Mesothelial cell of epicardium (in vitro differentiated cells): ENCODE results near the gene DDX47. TPM values are rescaled to one million over a fixed set of nuclear protein-coding genes. Genes with fewer than 3 reads are reported as not detected.
A peak's percentile ranks its signal among the peaks of the same experiment; 100 is the strongest.

Experiments used
- DNase-seq, 2 experiments: peaks; one replicate each; pipeline ENCODE4 v3.0.0; 2021; ENCODE audit warnings: low spot score in 2 of 2; ENCODE audit not compliant: unreplicated experiment in 2 of 2
- H3K27ac Mint-ChIP-seq: 2 replicates; pipeline ENCODE4 v1.8.0; 2021; ENCODE audit warnings: mixed read lengths
- H3K27me3 Mint-ChIP-seq: 2 replicates; pipeline ENCODE4 v1.8.0; 2021; ENCODE audit warnings: low read depth, mixed read lengths
- H3K36me3 Mint-ChIP-seq: 2 replicates; pipeline ENCODE4 v1.8.0; 2021; ENCODE audit warnings: mixed read lengths
- H3K4me1 Mint-ChIP-seq: 2 replicates; pipeline ENCODE4 v1.8.0; 2021; ENCODE audit warnings: mixed read lengths
- H3K4me3 Mint-ChIP-seq: 2 replicates; pipeline ENCODE4 v1.8.0; 2021; ENCODE audit warnings: mild to moderate bottlenecking, moderate library complexity, mixed read lengths
- H3K9me3 Mint-ChIP-seq: 2 replicates; pipeline ENCODE4 v1.8.0; 2021; ENCODE audit warnings: mixed read lengths
- CTCF ChIP-seq: fragments of 200-600 bp; sonication (generic); IDR thresholded peaks from one replicate; pipeline ENCODE4 v1.5.0; 2021; ENCODE audit warnings: antibody characterized with exemption; ENCODE audit not compliant: unreplicated experiment
- total RNA-seq: library from RNA; stranded (reverse); gene quantifications from 3 replicates; pipeline ENCODE4 v1.2.1, GENCODE V29; 2021

DDX47 gene
- total RNA-seq, 1 donor from 2014 or later = 70.8 TPM

GRCh38 chr12:12823811-12824210, 10.7 kb downstream of the DDX47 start:
- H3K36me3 Mint-ChIP-seq = peaks cover 54% of the 10 kb centered on the region
- DNase-seq = no peak
- no peak for TF ChIP-seq CTCF
- H3K27ac Mint-ChIP-seq = peak overlapping the region; percentile 84
- no peaks in the 10 kb centered on the region for H3K9me3 Mint-ChIP-seq
- H3K4me1 Mint-ChIP-seq = peaks cover 20% of the 10 kb centered on the region
- H3K27me3 Mint-ChIP-seq = no peaks in the 10 kb centered on the region
- no peak overlapping the region for H3K4me3 Mint-ChIP-seq

- no peaks in the 10 kb centered on the region for H3K9me3 Mint-ChIP-seq
- DNase-seq = no peak
- H3K27me3 Mint-ChIP-seq = no peaks in the 10 kb centered on the region
- H3K36me3 Mint-ChIP-seq = peaks cover 26% of the 10 kb centered on the region
- no peak for TF ChIP-seq CTCF
- H3K4me3 Mint-ChIP-seq = no peak overlapping the region
- peaks cover 27% of the 10 kb centered on the region for H3K4me1 Mint-ChIP-seq
- peak overlapping the region; percentile 89 for H3K27ac Mint-ChIP-seq
These were observed 22.4 kb downstream of the DDX47 start for GRCh38 chr12:12835378-12836146.

DNA sequence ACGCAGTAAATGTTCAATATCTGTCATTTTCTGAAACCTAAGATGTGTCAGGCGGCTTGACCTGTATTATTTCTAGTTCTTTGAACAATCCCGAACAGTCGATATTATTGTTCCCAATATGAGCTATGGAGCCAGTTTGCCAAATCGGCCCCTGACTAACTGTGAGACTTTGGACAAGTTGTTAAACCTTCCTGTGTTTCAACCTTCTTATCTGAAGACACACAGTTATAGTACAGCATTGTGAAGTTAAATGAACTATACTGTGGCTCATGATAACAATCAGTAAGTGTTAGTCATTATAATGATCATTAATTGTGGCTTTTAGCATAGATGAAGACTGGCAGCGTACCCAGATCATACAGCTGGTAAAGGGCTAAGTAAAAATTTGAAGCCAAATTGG, 23.4 kb downstream of the DDX47 start:
- H3K4me3 Mint-ChIP-seq = no peak overlapping the region
- H3K4me1 Mint-ChIP-seq = peaks cover 27% of the 10 kb centered on the region
- no peaks in the 10 kb centered on the region for H3K9me3 Mint-ChIP-seq
- no peak for TF ChIP-seq CTCF
- peaks cover 24% of the 10 kb centered on the region for H3K36me3 Mint-ChIP-seq
- peak overlapping the region; percentile 76 for H3K27ac Mint-ChIP-seq
- DNase-seq = no peak
- H3K27me3 Mint-ChIP-seq = no peaks in the 10 kb centered on the region

DNA sequence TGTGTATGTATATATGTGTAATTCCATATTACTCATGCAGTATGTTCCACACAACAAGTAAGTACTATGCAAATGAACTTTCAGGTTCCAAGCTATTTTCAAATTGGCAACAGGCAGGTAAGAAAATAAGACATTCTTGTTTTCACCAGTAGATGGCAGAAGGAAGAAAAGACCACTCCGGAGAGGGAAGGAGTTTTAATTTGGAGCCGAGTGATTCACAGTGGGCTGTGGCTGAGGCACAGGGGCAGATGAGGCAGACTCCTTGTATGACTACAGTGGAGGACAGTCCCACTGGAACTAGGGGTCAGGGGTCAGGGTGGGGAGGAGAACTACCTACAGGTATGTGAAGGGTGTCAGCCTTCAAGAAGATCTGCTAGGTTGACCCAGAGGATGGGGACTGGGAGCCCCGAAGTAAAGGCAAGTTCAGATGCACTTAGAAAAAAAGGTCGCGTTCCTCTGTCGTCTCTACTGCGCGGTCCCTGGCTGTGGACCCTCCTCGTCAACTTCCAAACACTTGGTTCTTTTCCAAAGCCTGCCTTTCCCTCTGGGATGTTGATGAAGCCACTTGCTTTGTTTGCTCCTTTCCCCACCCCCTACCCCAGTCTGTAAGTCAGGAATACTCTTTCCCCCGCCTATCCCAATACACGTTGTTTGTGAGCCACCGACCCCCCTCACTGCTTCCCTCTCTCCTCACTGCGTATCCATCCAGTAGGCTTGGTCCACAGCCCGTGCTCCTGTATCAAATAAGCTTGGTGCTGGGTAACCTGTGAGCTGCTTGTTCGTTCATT, 24.1 kb downstream of the DDX47 start:
- H3K9me3 Mint-ChIP-seq = no peaks in the 10 kb centered on the region
- peaks cover 19% of the 10 kb centered on the region for H3K36me3 Mint-ChIP-seq
- DNase-seq = peak in 1 of 2 experiments; percentile 21
- TF ChIP-seq CTCF = peak; percentile 62
- H3K27me3 Mint-ChIP-seq = no peaks in the 10 kb centered on the region
- H3K27ac Mint-ChIP-seq = peak overlapping the region; percentile 47
- peaks cover 27% of the 10 kb centered on the region for H3K4me1 Mint-ChIP-seq
- no peak overlapping the region for H3K4me3 Mint-ChIP-seq

DNA sequence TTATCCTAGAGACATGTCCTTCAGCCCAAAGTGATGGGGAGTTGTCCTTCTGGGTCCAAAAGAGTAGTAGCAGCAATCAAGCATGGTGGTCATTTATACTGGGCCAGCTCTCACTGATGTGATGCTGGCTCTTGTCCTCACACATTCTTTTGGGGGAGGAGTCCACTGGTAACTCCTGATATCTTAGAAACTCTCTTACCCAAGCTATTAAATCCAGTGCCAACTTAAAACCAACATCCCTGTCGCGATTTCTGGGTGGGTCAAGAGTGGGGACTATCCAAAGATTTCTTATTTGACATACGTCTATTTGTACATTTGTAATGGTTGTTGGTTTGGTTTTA, 24.6 kb downstream of the DDX47 start:
- DNase-seq = no peak
- H3K4me1 Mint-ChIP-seq = peaks cover 27% of the 10 kb centered on the region
- H3K27ac Mint-ChIP-seq = peak overlapping the region; percentile 47
- no peak overlapping the region for H3K4me3 Mint-ChIP-seq
- TF ChIP-seq CTCF = no peak
- no peaks in the 10 kb centered on the region for H3K9me3 Mint-ChIP-seq
- H3K36me3 Mint-ChIP-seq = peaks cover 14% of the 10 kb centered on the region
- H3K27me3 Mint-ChIP-seq = no peaks in the 10 kb centered on the region
